ENCODE measurements around the gene GFRA1.

GFRA1 gene

DNA sequence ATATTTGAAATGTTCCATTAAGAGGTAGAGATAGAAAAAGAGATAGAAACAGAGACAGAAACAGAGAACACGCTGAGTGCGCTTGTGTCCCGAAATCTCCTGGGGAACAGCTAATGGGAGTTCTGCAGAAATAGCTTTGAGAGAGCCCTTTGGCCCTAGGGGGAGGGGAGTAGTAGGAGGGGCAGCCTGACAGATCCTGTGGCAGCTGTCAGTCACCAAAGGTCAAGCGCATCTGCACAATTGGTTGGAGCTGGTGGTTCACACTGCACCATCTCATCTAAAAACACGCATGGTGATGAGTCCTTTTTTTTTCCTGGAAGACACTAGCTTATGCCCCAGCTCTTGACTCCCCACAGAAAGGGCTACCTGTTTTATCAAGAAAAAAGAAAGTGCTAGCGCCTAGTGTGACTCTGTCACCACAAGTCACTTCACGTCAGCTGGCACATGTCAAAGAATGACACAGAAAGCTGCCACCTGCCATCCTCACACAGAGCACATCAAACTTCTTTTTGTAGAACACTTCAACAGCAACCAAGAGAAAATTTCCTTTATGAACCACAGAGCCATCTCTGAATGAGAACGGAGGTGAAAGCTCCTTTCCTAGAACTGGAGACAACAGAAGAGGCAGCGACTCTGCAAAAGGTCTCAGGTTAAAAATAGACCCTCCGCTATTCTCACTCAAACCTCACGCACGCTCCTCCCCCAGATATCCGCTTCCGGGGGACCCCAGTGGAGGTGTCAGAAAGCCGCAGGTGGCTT is 125.7 kb downstream of the GFRA1 start:
- H3K27ac ChIP-seq: no peak overlapping the region
- H3K36me3 ChIP-seq (ENCODE audit: insufficient read depth): no peaks in the 10 kb centered on the region
- H3K27me3 ChIP-seq (ENCODE audit: insufficient read depth, low read depth): no peaks in the 10 kb centered on the region
- H3K4me2 ChIP-seq: no peak overlapping the region
- TF ChIP-seq, protein P1, sequence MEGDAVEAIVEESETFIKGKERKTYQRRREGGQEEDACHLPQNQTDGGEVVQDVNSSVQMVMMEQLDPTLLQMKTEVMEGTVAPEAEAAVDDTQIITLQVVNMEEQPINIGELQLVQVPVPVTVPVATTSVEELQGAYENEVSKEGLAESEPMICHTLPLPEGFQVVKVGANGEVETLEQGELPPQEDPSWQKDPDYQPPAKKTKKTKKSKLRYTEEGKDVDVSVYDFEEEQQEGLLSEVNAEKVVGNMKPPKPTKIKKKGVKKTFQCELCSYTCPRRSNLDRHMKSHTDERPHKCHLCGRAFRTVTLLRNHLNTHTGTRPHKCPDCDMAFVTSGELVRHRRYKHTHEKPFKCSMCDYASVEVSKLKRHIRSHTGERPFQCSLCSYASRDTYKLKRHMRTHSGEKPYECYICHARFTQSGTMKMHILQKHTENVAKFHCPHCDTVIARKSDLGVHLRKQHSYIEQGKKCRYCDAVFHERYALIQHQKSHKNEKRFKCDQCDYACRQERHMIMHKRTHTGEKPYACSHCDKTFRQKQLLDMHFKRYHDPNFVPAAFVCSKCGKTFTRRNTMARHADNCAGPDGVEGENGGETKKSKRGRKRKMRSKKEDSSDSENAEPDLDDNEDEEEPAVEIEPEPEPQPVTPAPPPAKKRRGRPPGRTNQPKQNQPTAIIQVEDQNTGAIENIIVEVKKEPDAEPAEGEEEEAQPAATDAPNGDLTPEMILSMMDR (conservative IDR thresholded peaks at IDR 0.05; ENCODE audit: low read depth, low read length): no peak
- no peak overlapping the region for H3K9ac ChIP-seq
- no peak overlapping the region for H2AFZ ChIP-seq (ENCODE audit: low read depth)
- no peak overlapping the region for H3K4me3 ChIP-seq (IDR thresholded peaks at IDR 0.05; ENCODE audit: insufficient read depth, low read depth, low read length)
- H4K20me1 ChIP-seq (ENCODE audit: insufficient read depth): no peaks in the 10 kb centered on the region
- H3K4me1 ChIP-seq (ENCODE audit: low read depth, poor library complexity, severe bottlenecking): no peaks in the 10 kb centered on the region
- no peaks in the 10 kb centered on the region for H3K79me2 ChIP-seq (ENCODE audit: insufficient read depth, low read depth)

DNA sequence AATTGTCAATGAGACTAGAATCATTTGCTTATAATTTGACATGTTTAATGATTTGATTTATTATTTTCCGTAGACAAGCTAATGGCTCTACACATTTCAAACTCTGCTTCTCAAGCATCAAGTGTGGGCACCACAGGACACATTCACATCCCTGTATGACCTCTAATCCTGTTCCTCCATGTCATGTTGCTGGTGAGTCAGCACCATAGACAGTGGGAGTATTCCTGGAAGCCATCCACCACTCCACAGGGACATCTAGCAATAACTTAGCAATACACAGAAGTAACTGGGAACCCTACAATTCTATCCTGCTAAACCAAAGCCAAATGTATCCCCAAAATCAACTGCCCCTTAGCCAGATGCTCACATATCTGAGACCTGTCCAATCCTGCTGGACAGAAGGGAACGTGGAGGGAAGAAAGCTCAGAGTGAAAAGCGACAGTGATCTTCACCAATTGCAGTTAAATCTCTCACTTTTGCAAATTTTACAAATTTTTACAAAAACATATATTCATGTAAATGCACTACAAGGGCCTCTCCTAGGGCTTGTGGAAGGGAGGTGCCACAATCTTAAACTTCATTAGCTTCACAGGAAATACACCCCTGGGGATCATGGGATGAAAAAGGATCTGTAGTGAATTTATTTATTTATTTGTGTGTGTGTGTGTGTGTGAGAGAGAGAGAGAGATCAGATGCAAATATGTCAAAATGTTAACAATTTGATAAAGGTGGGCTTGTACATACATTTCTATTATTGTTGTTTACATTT is 126.5 kb downstream of the GFRA1 start:
- no peaks in the 10 kb centered on the region for H3K79me2 ChIP-seq (ENCODE audit: insufficient read depth, low read depth)
- H3K27me3 ChIP-seq (ENCODE audit: insufficient read depth, low read depth): no peaks in the 10 kb centered on the region
- H3K27ac ChIP-seq: no peak overlapping the region
- no peak overlapping the region for H3K4me3 ChIP-seq (IDR thresholded peaks at IDR 0.05; ENCODE audit: insufficient read depth, low read depth, low read length)
- TF ChIP-seq, protein P1 (conservative IDR thresholded peaks at IDR 0.05; ENCODE audit: low read depth, low read length): no peak
- no peak overlapping the region for H3K9ac ChIP-seq
- H4K20me1 ChIP-seq (ENCODE audit: insufficient read depth): no peaks in the 10 kb centered on the region
- no peaks in the 10 kb centered on the region for H3K36me3 ChIP-seq (ENCODE audit: insufficient read depth)
- H2AFZ ChIP-seq (ENCODE audit: low read depth): no peak overlapping the region
- H3K4me2 ChIP-seq: no peak overlapping the region
- H3K4me1 ChIP-seq (ENCODE audit: low read depth, poor library complexity, severe bottlenecking): no peaks in the 10 kb centered on the region

DNA sequence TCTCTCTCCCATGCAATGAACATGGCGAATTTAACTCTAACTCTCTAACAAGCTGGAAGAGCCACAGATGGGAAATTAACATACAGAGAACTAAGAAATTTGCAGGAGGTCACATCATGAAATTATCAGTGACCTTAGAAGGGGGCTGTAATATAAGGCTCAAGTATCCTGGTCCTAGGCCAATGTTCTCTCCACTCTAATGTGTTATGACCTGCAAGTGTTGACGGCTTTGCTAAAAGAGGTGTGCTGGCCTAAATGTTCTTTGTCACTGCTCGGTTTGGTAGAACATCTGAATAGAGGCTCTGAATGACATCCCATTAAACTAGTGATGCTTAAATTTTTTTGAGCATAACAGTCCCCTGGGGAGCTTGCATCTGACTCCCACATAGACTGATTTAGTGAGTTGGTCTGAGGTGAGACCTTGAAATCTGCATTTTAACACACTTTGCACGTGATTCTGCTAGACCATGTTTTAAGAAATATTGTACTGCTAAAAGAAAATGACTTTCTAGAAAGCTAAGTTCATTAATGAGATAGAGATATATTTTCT is 129.3 kb downstream of the GFRA1 start:
- Histone ChIP-seq H4K20me1 (ENCODE audit: insufficient read depth) (no peaks in the 10 kb centered on the region), H3K36me3 (ENCODE audit: insufficient read depth) (no peaks in the 10 kb centered on the region), H3K79me2 (ENCODE audit: insufficient read depth, low read depth) (no peaks in the 10 kb centered on the region), H3K4me3 (IDR thresholded peaks at IDR 0.05; ENCODE audit: insufficient read depth, low read depth, low read length) (no peak overlapping the region), H3K27me3 (ENCODE audit: insufficient read depth, low read depth) (no peaks in the 10 kb centered on the region), H3K4me2 (no peak overlapping the region), H3K27ac (no peak overlapping the region), H3K4me1 (ENCODE audit: low read depth, poor library complexity, severe bottlenecking) (no peaks in the 10 kb centered on the region), H3K9ac (no peak overlapping the region), H2AFZ (ENCODE audit: low read depth) (no peak overlapping the region)
- TF ChIP-seq, protein P1 (conservative IDR thresholded peaks at IDR 0.05; ENCODE audit: low read depth, low read length): no peak

DNA sequence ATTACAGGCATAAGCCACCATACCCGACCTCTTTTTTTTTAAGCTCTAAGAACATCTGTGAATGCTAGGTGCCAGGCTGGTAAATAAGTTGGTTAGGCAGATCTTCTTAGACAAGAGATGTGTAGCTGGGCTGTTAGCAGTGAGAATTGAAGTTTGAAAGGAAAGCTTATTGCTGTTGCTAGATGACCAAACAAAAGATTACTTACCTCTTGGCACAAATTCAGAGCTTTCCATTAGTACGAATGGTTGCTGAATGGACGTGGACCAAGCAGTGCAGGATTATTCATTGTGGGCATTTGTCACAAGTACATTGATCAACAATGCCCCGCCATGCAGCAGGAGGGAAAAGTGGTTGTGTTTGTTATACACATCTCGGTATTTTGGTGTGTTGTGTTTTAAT is 131.2 kb downstream of the GFRA1 start:
- H3K36me3 ChIP-seq (ENCODE audit: insufficient read depth): no peaks in the 10 kb centered on the region
- no peak overlapping the region for H2AFZ ChIP-seq (ENCODE audit: low read depth)
- H3K79me2 ChIP-seq (ENCODE audit: insufficient read depth, low read depth): no peaks in the 10 kb centered on the region
- no peaks in the 10 kb centered on the region for H4K20me1 ChIP-seq (ENCODE audit: insufficient read depth)
- no peak overlapping the region for H3K4me3 ChIP-seq (IDR thresholded peaks at IDR 0.05; ENCODE audit: insufficient read depth, low read depth, low read length)
- H3K27me3 ChIP-seq (ENCODE audit: insufficient read depth, low read depth): no peaks in the 10 kb centered on the region
- H3K9ac ChIP-seq: no peak overlapping the region
- TF ChIP-seq, protein P1 (conservative IDR thresholded peaks at IDR 0.05; ENCODE audit: low read depth, low read length): no peak
- H3K27ac ChIP-seq: no peak overlapping the region
- H3K4me2 ChIP-seq: no peak overlapping the region
- no peaks in the 10 kb centered on the region for H3K4me1 ChIP-seq (ENCODE audit: low read depth, poor library complexity, severe bottlenecking)

All from KMS-11 (cell line).